GM15510 (cell line): Measurements from ENCODE around the gene BAIAP2.

Experiments used
- POLR2A ChIP-seq: IDR thresholded peaks from 3 replicates; pipeline ENCODE4 v1.6.1; 2011; ENCODE audit warnings: borderline replicate concordance; ENCODE audit not compliant: insufficient read length; ENCODE audit errors: extremely low read depth

BAIAP2 gene

GRCh38 chr17:81120149-81120484 is 85.2 kb downstream of the BAIAP2 start:
- no peak for TF ChIP-seq POLR2A

GRCh38 chr17:81120695-81121621 is 86.0 kb downstream of the BAIAP2 start:
- no peak for TF ChIP-seq POLR2A

- no peak for TF ChIP-seq POLR2A
Measured at GRCh38 chr17:81121841-81122733, 87.1 kb downstream of the BAIAP2 start.

GRCh38 chr17:81123052-81124048 is 88.4 kb downstream of the BAIAP2 start:
- no peak for TF ChIP-seq POLR2A

GRCh38 chr17:81124377-81124776 is 89.4 kb downstream of the BAIAP2 start:
- TF ChIP-seq POLR2A, result no peak

- no peak for TF ChIP-seq POLR2A
Measured at GRCh38 chr17:81125573-81126081, 90.7 kb downstream of the BAIAP2 start.

GRCh38 chr17:81126281-81127132 is 91.6 kb downstream of the BAIAP2 start:
- TF ChIP-seq POLR2A, result no peak

- TF ChIP-seq POLR2A, result no peak
Measured at GRCh38 chr17:81127133-81127455, 92.1 kb downstream of the BAIAP2 start.

GRCh38 chr17:81127526-81128177 is 92.7 kb downstream of the BAIAP2 start:
- no peak for TF ChIP-seq POLR2A

- TF ChIP-seq POLR2A, result no peak
Measured at GRCh38 chr17:81128338-81128737, 93.4 kb downstream of the BAIAP2 start.

- no peak for TF ChIP-seq POLR2A
Measured at GRCh38 chr17:81128774-81129173, 93.8 kb downstream of the BAIAP2 start.

GRCh38 chr17:81129289-81129688 is 94.3 kb downstream of the BAIAP2 start:
- TF ChIP-seq POLR2A, result no peak

- TF ChIP-seq POLR2A, result no peak
Measured at GRCh38 chr17:81129711-81130367, 94.9 kb downstream of the BAIAP2 start.
